ENCODE measurements around the gene SIX3. TPM values are rescaled to one million over a fixed set of nuclear protein-coding genes. Genes with fewer than 3 reads are reported as not detected.
A peak's percentile ranks its signal among the peaks of the same experiment; 100 is the strongest.

SIX3 gene
- total RNA-seq, 1 donor from 2014 or later, result not detected

- no peak for DNase-seq (ENCODE audit: low spot score)
These were observed 16.3 kb downstream of the SIX3 start for GRCh38 chr2:44957656-44958327.

GRCh38 chr2:44959855-44960254 lies 18.4 kb downstream of the SIX3 start:
- DNase-seq (ENCODE audit: low spot score), result no peak

- no peak for DNase-seq (ENCODE audit: low spot score)
These were observed 19.4 kb downstream of the SIX3 start for GRCh38 chr2:44960871-44961270.

- DNase-seq (ENCODE audit: low spot score), result no peak
These were observed 20.7 kb downstream of the SIX3 start for GRCh38 chr2:44962176-44962695.

GRCh38 chr2:44964752-44965236 lies 23.3 kb downstream of the SIX3 start:
- no peak for DNase-seq (ENCODE audit: low spot score)

GRCh38 chr2:44965684-44966083 lies 24.2 kb downstream of the SIX3 start:
- no peak for DNase-seq (ENCODE audit: low spot score)

GRCh38 chr2:44967056-44967455 lies 25.6 kb downstream of the SIX3 start:
- no peak for DNase-seq (ENCODE audit: low spot score)

GRCh38 chr2:44967727-44968432 lies 26.4 kb downstream of the SIX3 start:
- DNase-seq (ENCODE audit: low spot score), result no peak

GRCh38 chr2:44969936-44970335 lies 28.4 kb downstream of the SIX3 start:
- DNase-seq (ENCODE audit: low spot score), result no peak

GRCh38 chr2:44970846-44971450 lies 29.4 kb downstream of the SIX3 start:
- DNase-seq (ENCODE audit: low spot score), result no peak

- no peak for DNase-seq (ENCODE audit: low spot score)
These were observed 31.5 kb downstream of the SIX3 start for GRCh38 chr2:44972771-44973535.

GRCh38 chr2:44974064-44974715 lies 32.7 kb downstream of the SIX3 start:
- DNase-seq (ENCODE audit: low spot score), result no peak

GRCh38 chr2:44975571-44976450 lies 34.3 kb downstream of the SIX3 start:
- DNase-seq (ENCODE audit: low spot score), result no peak

- no peak for DNase-seq (ENCODE audit: low spot score)
These were observed 38.1 kb downstream of the SIX3 start for GRCh38 chr2:44979581-44979980.

GRCh38 chr2:44980751-44981713 lies 39.5 kb downstream of the SIX3 start:
- DNase-seq (ENCODE audit: low spot score), result no peak

GRCh38 chr2:44981714-44982108 lies 40.2 kb downstream of the SIX3 start:
- peak; percentile 78 for DNase-seq (ENCODE audit: low spot score)

- no peak for DNase-seq (ENCODE audit: low spot score)
These were observed 42.5 kb downstream of the SIX3 start for GRCh38 chr2:44983836-44984604.

GRCh38 chr2:44989176-44989575 lies 47.7 kb downstream of the SIX3 start:
- DNase-seq (ENCODE audit: low spot score), result no peak

Measured in umbilical cord (tissue), 2 donors.